ENCODE results near the gene HTR1A.

DNA sequence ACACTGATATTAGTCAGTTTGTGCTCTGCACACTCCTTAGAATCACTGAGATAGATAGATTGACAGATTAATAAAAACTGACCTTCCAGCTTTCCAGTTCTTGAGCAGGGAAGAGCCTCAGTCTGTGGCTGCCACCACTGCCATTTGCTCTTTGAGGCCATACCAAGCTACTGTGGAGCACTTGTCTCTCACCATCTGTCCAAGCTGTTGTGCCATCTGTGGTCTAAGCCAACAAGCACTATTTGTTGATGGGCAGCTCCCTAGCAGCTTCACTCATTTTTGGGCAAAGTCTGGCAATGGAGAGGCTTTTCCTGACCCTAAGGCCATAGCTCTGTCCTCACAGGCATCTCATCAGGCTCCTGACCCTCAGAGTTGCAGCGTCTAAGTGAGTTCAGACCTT, 30.4 kb downstream of the HTR1A start:
- TF ChIP-seq, protein P1, sequence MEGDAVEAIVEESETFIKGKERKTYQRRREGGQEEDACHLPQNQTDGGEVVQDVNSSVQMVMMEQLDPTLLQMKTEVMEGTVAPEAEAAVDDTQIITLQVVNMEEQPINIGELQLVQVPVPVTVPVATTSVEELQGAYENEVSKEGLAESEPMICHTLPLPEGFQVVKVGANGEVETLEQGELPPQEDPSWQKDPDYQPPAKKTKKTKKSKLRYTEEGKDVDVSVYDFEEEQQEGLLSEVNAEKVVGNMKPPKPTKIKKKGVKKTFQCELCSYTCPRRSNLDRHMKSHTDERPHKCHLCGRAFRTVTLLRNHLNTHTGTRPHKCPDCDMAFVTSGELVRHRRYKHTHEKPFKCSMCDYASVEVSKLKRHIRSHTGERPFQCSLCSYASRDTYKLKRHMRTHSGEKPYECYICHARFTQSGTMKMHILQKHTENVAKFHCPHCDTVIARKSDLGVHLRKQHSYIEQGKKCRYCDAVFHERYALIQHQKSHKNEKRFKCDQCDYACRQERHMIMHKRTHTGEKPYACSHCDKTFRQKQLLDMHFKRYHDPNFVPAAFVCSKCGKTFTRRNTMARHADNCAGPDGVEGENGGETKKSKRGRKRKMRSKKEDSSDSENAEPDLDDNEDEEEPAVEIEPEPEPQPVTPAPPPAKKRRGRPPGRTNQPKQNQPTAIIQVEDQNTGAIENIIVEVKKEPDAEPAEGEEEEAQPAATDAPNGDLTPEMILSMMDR (IDR thresholded peaks at IDR 0.05): no peak
- TF ChIP-seq RAD21 (IDR thresholded peaks at IDR 0.05; ENCODE audit: low read length) (no peak), TAF1 (IDR thresholded peaks at IDR 0.05; ENCODE audit: borderline replicate concordance, low read depth, low read length) (no peak), FOSL2 (IDR thresholded peaks at IDR 0.05; ENCODE audit: borderline replicate concordance, low read depth) (no peak), JUND (IDR thresholded peaks at IDR 0.05) (no peak), FOXJ3 (CRISPR knock-in tag; IDR thresholded peaks at IDR 0.05) (no peak)

Data from SK-N-SH (cell line).